Activated T-helper 1 cell treated with Interleukin-2 at 50 U/mL for 16 hours (primary cell): Measurements from ENCODE around the gene SATL1.
"Not testable (repeated sequence)": the region's sequence is repeated elsewhere in the genome, so short reads cannot be mapped to it uniquely, and the experiment has no call there.

Source experiments
- DNase-seq: peaks from one replicate; pipeline ENCODE4 v3.0.0-alpha.2; 2020; ENCODE audit warnings: low read depth

Gene SATL1

DNA sequence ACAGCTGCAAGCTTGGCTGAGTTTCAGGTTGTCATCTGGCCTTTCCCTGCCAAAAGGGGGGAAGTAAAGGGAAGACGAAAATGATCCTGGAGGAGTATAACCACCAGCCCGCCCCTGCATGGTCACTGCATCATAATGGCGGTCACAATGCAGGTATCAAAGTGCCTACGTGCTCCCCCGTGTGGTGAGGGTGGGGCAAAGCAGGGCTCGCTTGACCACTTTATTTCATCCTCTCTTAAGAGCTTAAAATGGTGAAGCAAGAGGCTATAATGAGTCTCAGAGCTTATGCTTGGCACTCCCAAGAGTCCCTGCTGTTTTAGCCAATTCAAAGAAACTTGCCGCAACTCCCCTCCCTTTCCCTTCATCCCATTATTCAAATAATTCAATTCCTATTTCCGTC is 134.3 kb downstream of the SATL1 start:
- DNase-seq, result no peak

- DNase-seq, result no peak
Observed at GRCh38 chrX:85108165-85108564, 135.4 kb downstream of the SATL1 start.

GRCh38 chrX:85107407-85107806 is 136.2 kb downstream of the SATL1 start:
- no peak for DNase-seq

- DNase-seq, result no peak
Observed at GRCh38 chrX:85089321-85089840, 154.2 kb downstream of the SATL1 start.

- DNase-seq, result no peak
Observed at GRCh38 chrX:85084770-85085393, 158.7 kb downstream of the SATL1 start.

DNA sequence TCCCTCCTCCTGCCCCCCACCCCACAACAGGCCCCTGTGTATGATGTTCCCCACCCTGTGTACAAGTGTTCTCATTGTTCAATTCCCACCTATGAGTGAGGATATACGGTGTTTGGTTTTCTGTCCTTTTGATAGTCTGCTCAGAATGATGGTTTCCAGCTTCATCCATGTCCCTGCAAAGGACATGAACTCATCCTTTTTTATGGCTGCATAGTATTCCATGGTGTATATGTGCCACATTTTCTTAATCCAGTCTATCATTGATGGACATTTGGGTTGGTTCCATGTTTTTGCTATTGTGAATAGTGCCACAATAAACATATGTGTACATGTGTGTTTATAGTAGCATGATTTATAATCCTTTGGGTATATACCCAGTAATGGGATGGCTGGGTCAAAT is 166.3 kb downstream of the SATL1 start:
- DNase-seq, result not testable (repeated sequence)

GRCh38 chrX:85065512-85066198 is 177.9 kb downstream of the SATL1 start:
- DNase-seq, result no peak

DNA sequence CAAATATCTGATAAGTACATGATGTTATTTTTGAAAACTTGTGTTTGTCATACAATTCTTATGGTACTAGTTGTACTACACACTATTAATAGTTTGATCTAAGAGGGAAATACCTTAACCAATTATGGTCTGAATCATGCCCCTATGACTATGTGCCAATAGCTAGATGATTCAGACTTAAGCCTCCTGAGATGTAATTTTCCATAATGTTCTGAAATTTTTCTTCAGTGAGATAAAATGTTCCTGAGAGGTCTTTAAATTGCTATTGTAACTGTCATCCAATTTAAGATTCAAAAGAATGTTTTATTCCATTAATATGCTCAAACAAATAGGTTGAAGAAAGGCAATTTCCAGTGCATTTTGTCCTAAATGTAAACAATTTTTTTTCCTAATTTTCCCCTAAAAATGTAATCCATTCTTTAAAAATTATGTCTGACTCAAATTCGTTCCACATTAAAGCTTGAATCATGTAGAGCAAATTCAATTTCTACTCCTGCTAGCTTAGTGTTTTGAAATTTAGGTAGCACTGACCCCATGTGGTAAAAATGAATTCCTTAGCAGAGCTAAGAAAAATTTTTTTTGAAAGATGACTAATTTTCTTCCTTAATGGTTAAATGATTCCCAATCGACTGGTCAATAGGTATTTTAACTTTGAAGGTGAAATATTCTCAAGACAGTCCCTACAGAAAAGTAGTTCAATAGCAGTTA is 190.8 kb downstream of the SATL1 start:
- no peak for DNase-seq

- no peak for DNase-seq
Observed at GRCh38 chrX:85052205-85052604, 191.4 kb downstream of the SATL1 start.

DNA sequence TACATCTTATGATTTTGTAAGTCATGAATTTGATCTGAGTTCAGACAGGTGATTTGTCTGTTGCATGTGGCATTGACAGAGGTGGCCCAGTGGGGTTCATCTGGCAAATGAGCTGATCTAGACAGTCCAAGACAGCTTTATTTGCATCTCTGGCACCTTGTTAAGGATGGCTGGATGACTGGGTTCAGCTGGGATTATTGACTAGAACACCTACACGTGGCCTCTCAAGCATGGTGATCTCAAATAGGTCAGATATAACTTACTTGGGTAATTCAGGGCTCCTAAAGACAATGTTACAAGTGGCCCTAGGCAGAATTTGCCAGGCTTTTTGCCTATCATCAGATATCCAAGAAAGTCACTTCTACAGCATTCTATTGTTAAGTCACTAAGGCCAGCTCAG is 192.0 kb downstream of the SATL1 start:
- DNase-seq, result no peak
